Activated CD8-positive, alpha-beta memory T cell treated with anti-CD3 and anti-CD28 coated beads for 36 hours (primary cell): ENCODE results near the gene EXOC3L4. TPM values are rescaled to one million over a fixed set of nuclear protein-coding genes. Genes with fewer than 3 reads are reported as not detected.

Source experiments
- CTCF ChIA-PET: fragments of 350-600 bp; sonication (Branson Sonifier 250); formaldehyde crosslinking; loops from one replicate; lab custom pipeline; 2021; ENCODE audit warnings: antibody characterized with exemption; lab: Charles Lee
- POLR2A ChIA-PET: fragments of 350-600 bp; sonication (Branson Sonifier 250); formaldehyde crosslinking; loops from one replicate; lab custom pipeline; 2021; ENCODE audit warnings: antibody characterized with exemption; lab: Charles Lee
- total RNA-seq, 2 experiments: library from RNA; stranded (reverse); gene quantifications; one replicate each; pipeline ENCODE4 v1.2.3, GENCODE V29; 2021

The EXOC3L4 gene
- total RNA-seq, 2 experiments from 2014 or later: not detected

- POLR2A ChIA-PET: no interaction called here
- CTCF ChIA-PET: no interaction called here
Observed at GRCh38 chr14:103135333-103136260, 41.1 kb downstream of the EXOC3L4 start.

GRCh38 chr14:103136388-103137271, 42.1 kb downstream of the EXOC3L4 start:
- CTCF ChIA-PET: interaction anchor here (0.6 kb wide), 1 partner anchor 658 kb away, joined by 3 read pairs; no protein-coding TSS in a partner anchor
- POLR2A ChIA-PET: no interaction called here

- ChIA-PET CTCF (no interaction called here), POLR2A (no interaction called here)
Observed at GRCh38 chr14:103137689-103138300, 43.3 kb downstream of the EXOC3L4 start.

GRCh38 chr14:103138301-103139131, 44.0 kb downstream of the EXOC3L4 start:
- ChIA-PET CTCF (no interaction called here), POLR2A (no interaction called here)

GRCh38 chr14:103139132-103140025, 44.9 kb downstream of the EXOC3L4 start:
- POLR2A ChIA-PET: no interaction called here
- CTCF ChIA-PET: interaction anchor here (1.6 kb wide), 1 partner anchor 34 kb away, joined by 6 read pairs; no protein-coding TSS in a partner anchor

GRCh38 chr14:103140316-103141109, 46.0 kb downstream of the EXOC3L4 start:
- ChIA-PET CTCF (interaction anchor here (1.0 to 1.6 kb wide), 3 partner anchors 32 to 37 kb away, joined by 3 to 6 read pairs (median 4); no protein-coding TSS in a partner anchor), POLR2A (no interaction called here)

GRCh38 chr14:103141117-103141796, 46.7 kb downstream of the EXOC3L4 start:
- POLR2A ChIA-PET: no interaction called here
- CTCF ChIA-PET: interaction anchor here (1.0 to 1.6 kb wide), 3 partner anchors 31 to 38 kb away, joined by 3 to 6 read pairs (median 4); no protein-coding TSS in a partner anchor

GRCh38 chr14:103142026-103142425, 47.5 kb downstream of the EXOC3L4 start:
- ChIA-PET CTCF (interaction anchor here (1.0 kb wide), 1 partner anchor 37 kb away, joined by 3 read pairs; no protein-coding TSS in a partner anchor), POLR2A (no interaction called here)

- ChIA-PET CTCF (interaction anchor here (1.0 kb wide), 1 partner anchor 38 kb away, joined by 3 read pairs; no protein-coding TSS in a partner anchor), POLR2A (interaction anchor here (0.5 kb wide), 1 partner anchor 446 kb away, joined by 3 read pairs; no protein-coding TSS in a partner anchor)
Observed at GRCh38 chr14:103142721-103143302, 48.3 kb downstream of the EXOC3L4 start.

- ChIA-PET POLR2A (no interaction called here), CTCF (no interaction called here)
Observed at GRCh38 chr14:103143506-103143905, 49.0 kb downstream of the EXOC3L4 start.

- ChIA-PET POLR2A (no interaction called here), CTCF (no interaction called here)
Observed at GRCh38 chr14:103144085-103144484, 49.6 kb downstream of the EXOC3L4 start.

- POLR2A ChIA-PET: no interaction called here
- CTCF ChIA-PET: no interaction called here
Observed at GRCh38 chr14:103146141-103146709, 51.7 kb downstream of the EXOC3L4 start.

GRCh38 chr14:103149351-103150237, 55.1 kb downstream of the EXOC3L4 start:
- ChIA-PET CTCF (no interaction called here), POLR2A (interaction anchor here (0.6 kb wide), 1 partner anchor 1915 kb away, joined by 3 read pairs; no protein-coding TSS in a partner anchor)

GRCh38 chr14:103151270-103151945, 56.9 kb downstream of the EXOC3L4 start:
- CTCF ChIA-PET: no interaction called here
- POLR2A ChIA-PET: no interaction called here
